Aorta (tissue), 5 donors: Measurements from ENCODE around the gene RPS25. TPM values are rescaled to one million over a fixed set of nuclear protein-coding genes. Genes with fewer than 3 reads are reported as not detected.
"Not testable (repeated sequence)": the region's sequence is repeated elsewhere in the genome, so short reads cannot be mapped to it uniquely, and the experiment has no call there.

Experiments
- ATAC-seq: fragments of 200-7000 bp; cut with Tn5 transposase; one replicate; pipeline ENCODE4 v1.9.1; 2022; ENCODE audit warnings: moderate library complexity; ENCODE audit not compliant: low FRiP score
- DNase-seq, 2 donors: peaks; one replicate each; pipeline ENCODE4 v3.0.0-alpha.2; 2020
- H3K27ac ChIP-seq, 2 donors: one replicate each; pipeline ENCODE4 v1.5.1; 2013; ENCODE audit warnings: low read length in 2 of 2, mild to moderate bottlenecking in 2 of 2, moderate library complexity in 2 of 2, control low read depth in 1 of 2, inconsistent platforms in 1 of 2, low read depth in 1 of 2
- H3K27me3 ChIP-seq, 2 donors: one replicate each; pipeline ENCODE4 v1.6.1; 2013; ENCODE audit warnings: control low read depth in 1 of 2, low read length in 1 of 2, mild to moderate bottlenecking in 1 of 2, moderate library complexity in 1 of 2; ENCODE audit not compliant: insufficient read depth in 2 of 2, control insufficient read depth in 1 of 2
- H3K36me3 ChIP-seq, 2 donors: one replicate each; pipeline ENCODE4 v1.6.1; 2013; ENCODE audit warnings: control low read depth in 1 of 2, low read length in 1 of 2, mild to moderate bottlenecking in 1 of 2; ENCODE audit not compliant: insufficient read depth in 2 of 2, control insufficient read depth in 1 of 2
- H3K4me1 ChIP-seq, 2 donors: one replicate each; pipeline ENCODE4 v1.6.1; 2013; ENCODE audit warnings: low read length in 2 of 2, control low read depth in 1 of 2, mild to moderate bottlenecking in 1 of 2, moderate library complexity in 1 of 2; ENCODE audit not compliant: insufficient read depth in 2 of 2, control insufficient read depth in 1 of 2
- H3K4me3 ChIP-seq, 2 donors: one replicate each; pipeline ENCODE4 v1.5.1; 2013; ENCODE audit warnings: low read length in 2 of 2, control low read depth in 1 of 2, mild to moderate bottlenecking in 1 of 2
- H3K9me3 ChIP-seq: one replicate; pipeline ENCODE4 v1.6.1; 2013; ENCODE audit warnings: mild to moderate bottlenecking, low read length; ENCODE audit not compliant: control insufficient read depth
- WGBS, 2 donors: extraction: QIAGEN DNeasy Blood & Tissue Kit; methylation state at CpG; one replicate each; pipeline ENCODE4 v1.1.7; 2013; 5-methylcytosine and 5-hydroxymethylcytosine counted together
- intact Hi-C, 2 donors: fragments of 100-400 bp; cut with DNase I; formaldehyde crosslinking; loops; one replicate each; pipeline versions ENCODE4 v1.14.2 to v1.15.0; 2022
- polyA plus RNA-seq, 2 donors: library from polyadenylated mRNA; stranded (reverse); fragments of 200-250 nt; gene quantifications; one replicate each; pipeline ENCODE4 v1.2.3, GENCODE V29; 2013
- total RNA-seq, 2 donors: library from RNA; stranded (reverse); fragmentation: NEBNext Ultra II Directional; extraction: Animal tissue kit (Norgen Biotek cat#: 25700); gene quantifications; one replicate each; pipeline ENCODE4 v1.2.1, GENCODE V29; 2021
- donor health status: healthy with polysubstance abuse.
- donor health status: Bipolar disorder and iron deficiency.
- donor health status: DM: no; HTN: no; CAD: no.
- donor health status: DM: no; HTN: no; CAD: no.
- donor health status: DM: yes; HTN: yes; CAD: no.

The RPS25 gene
- total and polyA plus RNA-seq, 4 donors = 804 to 4,827 (median 1,577) TPM

GRCh38 chr11:119046489-119046888 lies 28.3 kb upstream of the RPS25 start:
- Histone ChIP-seq H3K27ac (no peak overlapping the region), H3K9me3 (no peaks in the 10 kb centered on the region), H3K4me3 (no peak overlapping the region), H3K4me1 (no peaks in the 10 kb centered on the region), H3K27me3 (no peaks in the 10 kb centered on the region), H3K36me3 (peaks cover 0 to 8% of the 10 kb centered on the region in 2 donors)
- no peak for ATAC-seq
- WGBS, 2 donors = 93 to 95% methylated on average over 6 of the region's 6 CpGs
- DNase-seq = no peak
- intact Hi-C loops = no loop called here

- no peak for DNase-seq
- intact Hi-C loops = no loop called here
- H3K36me3 ChIP-seq = peaks cover 0 to 8% of the 10 kb centered on the region in 2 donors
- WGBS, 2 donors = 55 to 65% methylated on average over 6 of the region's 6 CpGs
- H3K4me1 ChIP-seq = no peaks in the 10 kb centered on the region
- H3K4me3 ChIP-seq = no peak overlapping the region
- no peaks in the 10 kb centered on the region for H3K27me3 ChIP-seq
- no peaks in the 10 kb centered on the region for H3K9me3 ChIP-seq
- ATAC-seq = no peak
- H3K27ac ChIP-seq = no peak overlapping the region
These were observed 26.6 kb upstream of the RPS25 start for GRCh38 chr11:119044708-119045107.

- WGBS, 2 donors = 89 to 91% methylated on average over 9 of the region's 9 CpGs
- no peak for ATAC-seq
- H3K27ac ChIP-seq = no peak overlapping the region
- H3K36me3 ChIP-seq = peaks cover 0 to 8% of the 10 kb centered on the region in 2 donors
- H3K9me3 ChIP-seq = no peaks in the 10 kb centered on the region
- DNase-seq = no peak
- intact Hi-C loops = no loop called here
- H3K4me3 ChIP-seq = no peak overlapping the region
- no peaks in the 10 kb centered on the region for H3K27me3 ChIP-seq
- no peaks in the 10 kb centered on the region for H3K4me1 ChIP-seq
These were observed 24.8 kb upstream of the RPS25 start for GRCh38 chr11:119042927-119043326.

GRCh38 chr11:119041821-119042514 lies 23.8 kb upstream of the RPS25 start:
- ATAC-seq (no peak), DNase-seq (no peak)
- intact Hi-C loops = no loop called here
- Histone ChIP-seq H3K4me1 (no peaks in the 10 kb centered on the region), H3K27ac (no peak overlapping the region), H3K4me3 (no peak overlapping the region), H3K9me3 (no peaks in the 10 kb centered on the region), H3K27me3 (no peaks in the 10 kb centered on the region), H3K36me3 (peaks cover 0 to 4% of the 10 kb centered on the region in 2 donors)
- 82 to 84% methylated on average over 4 of the region's 4 CpGs for WGBS, 2 donors

GRCh38 chr11:119039471-119039870 lies 21.3 kb upstream of the RPS25 start:
- H3K9me3 ChIP-seq, H3K27me3 ChIP-seq, H3K4me1 ChIP-seq, H3K4me3 ChIP-seq, H3K36me3 ChIP-seq, DNase-seq, ATAC-seq, H3K27ac ChIP-seq, intact Hi-C loops: not testable (repeated sequence)
- 46% methylated on average over 7 to 11 of the region's 11 CpGs for WGBS, 2 donors

- intact Hi-C loops = no loop called here
- H3K4me1 ChIP-seq = no peaks in the 10 kb centered on the region
These were observed 20.7 kb upstream of the RPS25 start for GRCh38 chr11:119038884-119039283.

GRCh38 chr11:119034813-119035212 lies 16.7 kb upstream of the RPS25 start:
- Histone ChIP-seq H3K27me3 (no peaks in the 10 kb centered on the region), H3K27ac (no peak overlapping the region), H3K4me3 (no peak overlapping the region), H3K9me3 (no peaks in the 10 kb centered on the region), H3K36me3 (no peaks in the 10 kb centered on the region), H3K4me1 (no peaks in the 10 kb centered on the region)
- intact Hi-C loops = no loop called here
- DNase-seq (no peak), ATAC-seq (no peak)
- WGBS, 2 donors = 76 to 81% methylated on average over 3 of the region's 3 CpGs

More at GRCh38 chr11:119038884-119039283, 20.7 kb upstream of the RPS25 start:
- no peak overlapping the region for H3K4me3 ChIP-seq
- no peaks in the 10 kb centered on the region for H3K36me3 ChIP-seq
- 86% methylated on average over 5 of the region's 5 CpGs for WGBS, 2 donors
- H3K9me3 ChIP-seq = no peaks in the 10 kb centered on the region
- H3K27me3 ChIP-seq = no peaks in the 10 kb centered on the region
- DNase-seq = peak in 1 of 2 donors; percentile 31
- H3K27ac ChIP-seq = no peak overlapping the region
- no peak for ATAC-seq

GRCh38 chr11:119033421-119033820 lies 15.3 kb upstream of the RPS25 start:
- H3K27ac ChIP-seq, H3K36me3 ChIP-seq, ATAC-seq, H3K9me3 ChIP-seq, intact Hi-C loops, H3K4me3 ChIP-seq, H3K27me3 ChIP-seq, H3K4me1 ChIP-seq: not testable (repeated sequence)
- DNase-seq = peak in 1 of 2 donors; percentile 36
- WGBS, 2 donors = 83 to 88% methylated on average over 10 of the region's 10 CpGs

GRCh38 chr11:119031912-119032280 lies 13.8 kb upstream of the RPS25 start:
- 79 to 87% methylated on average over 9 of the region's 9 CpGs for WGBS, 2 donors
- DNase-seq = no peak
- no peak overlapping the region for H3K4me3 ChIP-seq
- H3K4me1 ChIP-seq = no peaks in the 10 kb centered on the region
- no peak overlapping the region for H3K27ac ChIP-seq
- intact Hi-C loops = no loop called here
- H3K36me3 ChIP-seq = no peaks in the 10 kb centered on the region
- H3K27me3 ChIP-seq = no peaks in the 10 kb centered on the region
- H3K9me3 ChIP-seq = no peaks in the 10 kb centered on the region
- ATAC-seq = no peak
